ENCODE data around the gene TKT. TPM values are rescaled to one million over a fixed set of nuclear protein-coding genes. Genes with fewer than 3 reads are reported as not detected.

TKT gene
- total and polyA plus RNA-seq, 2 of the 8 experiments (the other 6 are each of a cell fraction or from before 2014, with no cell fraction given): 418 to 986 TPM

DNA sequence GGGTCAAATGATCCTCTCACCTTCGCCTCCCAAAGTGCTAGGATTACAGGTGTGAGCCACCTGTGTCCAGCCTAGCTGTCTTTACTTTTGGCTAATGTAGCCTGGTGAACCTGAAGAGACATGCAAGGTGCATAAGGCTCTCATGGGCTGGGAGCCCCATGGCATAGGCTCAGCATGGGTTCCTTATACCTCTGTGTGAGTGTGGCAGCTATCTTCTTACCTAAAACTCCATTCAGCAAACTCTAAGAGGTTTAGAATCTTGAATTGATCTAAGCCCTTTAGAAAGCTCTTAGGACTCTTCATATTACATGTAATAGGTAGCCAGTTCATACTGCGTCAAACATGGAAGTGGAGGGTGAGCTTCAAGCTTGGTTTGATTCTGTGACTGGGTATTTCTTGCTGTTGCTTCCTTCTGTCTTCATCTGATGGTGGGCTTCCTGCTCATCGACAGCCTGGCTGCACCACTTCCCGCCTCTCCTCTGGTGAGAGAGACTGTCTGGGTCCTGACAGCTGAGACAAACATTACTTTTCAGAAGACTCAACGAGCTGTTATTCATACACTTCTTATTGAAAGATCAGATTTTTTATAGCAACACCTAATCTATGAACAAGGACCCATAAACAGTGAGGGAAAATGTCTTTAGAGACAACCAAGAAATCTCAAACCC lies 19.2 kb upstream of the TKT start:
- Histone ChIP-seq H3K56ac (replicated peaks; ENCODE audit: insufficient read length, low read depth, low read length) (no peak overlapping the region), H3K4me3 (ENCODE audit: extremely low read depth in 1 of 4, insufficient read depth in 2 of 4, low read depth in 3 of 4, low read length in 4 of 4) (no peak overlapping the region), H3K9ac (replicated peaks in 1 of 4; ENCODE audit: extremely low read depth in 1 of 4, low read depth in 3 of 4, low read length in 3 of 4) (no peak overlapping the region), H3K4me2 (ENCODE audit: insufficient read depth in 1 of 2, low read depth in 2 of 2, low read length in 2 of 2) (no peak overlapping the region), H2AK5ac (ENCODE audit: low read depth, low read length) (no peak overlapping the region), H2BK5ac (ENCODE audit: low read depth, low read length) (no peak overlapping the region), H3K36me3 (ENCODE audit: control insufficient read depth in 2 of 4, insufficient read depth in 4 of 4, low read length in 3 of 4) (no peaks in the 10 kb centered on the region), H2BK120ac (replicated peaks; ENCODE audit: low read depth, low read length) (no peak overlapping the region), H4K91ac (replicated peaks; ENCODE audit: insufficient read length, low read length) (no peak overlapping the region), H2BK12ac (ENCODE audit: low read depth, low read length) (0 out of 2 replicates have a peak overlapping the region, but pooled peaks have one; percentile 18), H3K23me2 (ENCODE audit: low read depth, low read length) (0 out of 2 replicates have a peak, but pooled peaks cover 1% of the 10 kb centered on the region), H3K4ac (replicated peaks; ENCODE audit: insufficient read length, low read depth, low read length) (no peak overlapping the region), H3K18ac (ENCODE audit: extremely low read depth, low read length) (no peak overlapping the region), H3K79me2 (ENCODE audit: control insufficient read depth in 1 of 2, insufficient read depth in 2 of 2, low read length in 2 of 2) (no peaks in the 10 kb centered on the region), H3K23ac (ENCODE audit: insufficient read length) (no peak overlapping the region), H3K27ac (ENCODE audit: low read depth, low read length) (no peak overlapping the region), H3K79me1 (ENCODE audit: low read depth, low read length) (no peaks in the 10 kb centered on the region), H3K27me3 (replicated peaks in 1 of 4; ENCODE audit: control insufficient read depth in 3 of 4, extremely low read depth in 1 of 4, insufficient read depth in 3 of 4, low read length in 3 of 4) (no peaks in the 10 kb centered on the region; a peak in 2 of 7 replicates), H4K20me1 (replicated peaks in 1 of 2; ENCODE audit: control insufficient read depth in 1 of 2, insufficient read depth in 2 of 2, low read length in 2 of 2) (no peaks in the 10 kb centered on the region), H3K9me3 (ENCODE audit: insufficient read depth in 2 of 2, low read depth in 1 of 2, low read length in 1 of 2) (no peaks in the 10 kb centered on the region), H4K8ac (ENCODE audit: extremely low read depth, insufficient read depth, low read length) (no peak overlapping the region), H4K5ac (ENCODE audit: insufficient read length, low read depth, low read length) (no peak overlapping the region), H2BK15ac (ENCODE audit: low read length) (0 out of 2 replicates have a peak overlapping the region, but pooled peaks have one; percentile 5), H3K14ac (ENCODE audit: insufficient read length) (no peak overlapping the region), H2AFZ (ENCODE audit: low read length) (peak overlapping the region; percentile 38; the same call in 1 of the 2 replicates), H2BK20ac (ENCODE audit: low read length) (no peak overlapping the region), H3K4me1 (replicated peaks in 1 of 4; ENCODE audit: control insufficient read depth in 3 of 4, insufficient read depth in 4 of 4, low read length in 3 of 4) (peaks cover 0 to 9% (median 6%) of the 10 kb centered on the region in 4 experiments; a peak in 5 of 7 replicates)
- WGBS, 2 experiments (ENCODE audit: extremely low coverage in 1 of 2, insufficient coverage in 1 of 2, insufficient read length in 1 of 2, insufficient replicate concordance in 2 of 2, low coverage in 1 of 2, low lambda C conversion rate in 2 of 2, missing lambda C conversion rate in 1 of 2): 78% methylated on average over 5 of the region's 5 CpGs; no CpG with 5 or more reads in 1 of the 2 experiments
- no peak for DNase-seq (ENCODE audit: low read depth in 1 of 2, low spot score in 2 of 2)
- ChIA-PET CTCF (ENCODE audit: partially characterized antibody) (interaction anchor here (0.6 to 2.6 kb wide), 6 partner anchors 13 to 91 kb away, joined by 3 to 7 read pairs (median 4); no protein-coding TSS in a partner anchor), POLR2A (ENCODE audit: partially characterized antibody) (interaction anchor here (0.7 to 6.3 kb wide), 14 partner anchors 10 to 71 kb away, joined by 3 to 52 read pairs (median 4); partner anchors contain the start of gene TKT)
- TF ChIP-seq JUND (IDR thresholded peaks at IDR 0.05; ENCODE audit: low read length) (no peak), E2F6 (IDR thresholded peaks at IDR 0.05) (peak; percentile 98), CHD1 (IDR thresholded peaks at IDR 0.05; ENCODE audit: low read depth, low read length) (no peak)
- TF ChIP-seq, protein P1, sequence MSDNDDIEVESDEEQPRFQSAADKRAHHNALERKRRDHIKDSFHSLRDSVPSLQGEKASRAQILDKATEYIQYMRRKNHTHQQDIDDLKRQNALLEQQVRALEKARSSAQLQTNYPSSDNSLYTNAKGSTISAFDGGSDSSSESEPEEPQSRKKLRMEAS (IDR thresholded peaks at IDR 0.05): peak; percentile 78
- FAIRE-seq: peak; percentile 7

Data from H1 (cell line).